Epidermal melanocyte (primary cell): ENCODE data around the gene CACNA1B.
"Not testable (repeated sequence)": the region's sequence is repeated elsewhere in the genome, so short reads cannot be mapped to it uniquely, and the experiment has no call there.

Experiments
- DNase-seq: peaks from one replicate; pipeline ENCODE4 v3.0.0; 2011; ENCODE audit warnings: low spot score; ENCODE audit not compliant: insufficient read length

The CACNA1B gene

GRCh38 chr9:138129318-138129717, 251.7 kb downstream of the CACNA1B start:
- DNase-seq: not testable (repeated sequence)

GRCh38 chr9:138132946-138133705, 255.5 kb downstream of the CACNA1B start:
- not testable (repeated sequence) for DNase-seq

DNA sequence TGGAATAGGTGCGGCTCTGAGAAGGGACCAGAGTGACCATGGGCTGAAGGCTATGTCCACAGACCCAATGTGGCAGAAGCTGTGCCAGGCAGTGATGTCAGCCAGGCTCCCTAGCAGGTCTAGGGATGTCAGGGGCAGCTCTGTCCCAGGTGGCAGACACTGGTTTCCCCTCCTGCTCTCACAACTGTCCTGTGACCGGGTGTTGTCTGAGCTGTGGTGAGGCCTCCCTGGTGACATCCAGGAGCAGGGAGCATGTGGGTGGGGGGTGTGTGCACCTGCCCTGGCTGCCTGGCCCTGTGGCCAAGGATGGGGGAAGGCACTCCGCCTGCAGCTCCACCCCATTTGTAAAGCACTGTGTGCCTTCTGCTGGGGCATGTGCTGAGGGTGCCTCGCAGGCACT, 257.0 kb downstream of the CACNA1B start:
- DNase-seq: peak; percentile 3

GRCh38 chr9:138139096-138139495, 261.5 kb downstream of the CACNA1B start:
- not testable (repeated sequence) for DNase-seq

GRCh38 chr9:138140980-138141379, 263.4 kb downstream of the CACNA1B start:
- not testable (repeated sequence) for DNase-seq

- not testable (repeated sequence) for DNase-seq
Measured at GRCh38 chr9:138142528-138143244, 265.1 kb downstream of the CACNA1B start.

DNA sequence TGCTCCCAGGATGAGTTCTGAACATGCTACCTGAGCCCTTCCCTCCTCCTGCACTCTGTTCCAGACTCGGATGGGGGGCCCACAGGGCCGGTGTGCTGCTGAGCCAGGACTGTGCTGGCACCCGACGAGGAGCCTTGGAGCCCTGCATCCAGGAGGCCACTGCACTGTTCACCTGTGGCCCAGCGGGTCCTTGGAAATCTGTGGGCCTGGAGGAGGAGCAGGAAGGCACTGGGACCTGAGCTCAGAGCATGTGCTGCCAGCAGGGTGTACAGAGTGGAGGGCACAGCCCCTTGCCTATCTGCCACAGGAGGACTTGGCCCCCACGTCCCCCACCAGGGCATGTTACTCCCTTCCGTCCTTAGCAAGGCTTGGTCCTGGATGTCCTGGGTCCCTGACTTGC, 265.9 kb downstream of the CACNA1B start:
- not testable (repeated sequence) for DNase-seq

GRCh38 chr9:138147556-138147955, 270.0 kb downstream of the CACNA1B start:
- DNase-seq: not testable (repeated sequence)

- not testable (repeated sequence) for DNase-seq
Measured at GRCh38 chr9:138149672-138150656, 272.4 kb downstream of the CACNA1B start.

- not testable (repeated sequence) for DNase-seq
Measured at GRCh38 chr9:138155788-138156187, 278.2 kb downstream of the CACNA1B start.

- not testable (repeated sequence) for DNase-seq
Measured at GRCh38 chr9:138166793-138167192, 289.2 kb downstream of the CACNA1B start.
